ENCODE results near the gene PMIS2.
"Not testable (repeated sequence)": the region's sequence is repeated elsewhere in the genome, so short reads cannot be mapped to it uniquely, and the experiment has no call there.

The PMIS2 gene

GRCh38 chr19:35590875-35591274 lies 4.9 kb downstream of the PMIS2 start:
- DNase-seq, result no peak

GRCh38 chr19:35592226-35592625 lies 6.3 kb downstream of the PMIS2 start:
- DNase-seq, result peak in 3 of 56 donors; percentile 0 to 8 (median 0)

- not testable (repeated sequence) for DNase-seq
These were observed 9.1 kb downstream of the PMIS2 start for GRCh38 chr19:35595026-35595425.

- no peak for DNase-seq
These were observed 10.0 kb downstream of the PMIS2 start for GRCh38 chr19:35595928-35596327.

- DNase-seq, result no peak
These were observed 10.5 kb downstream of the PMIS2 start for GRCh38 chr19:35596366-35596999.

GRCh38 chr19:35601971-35602370 lies 16.0 kb downstream of the PMIS2 start:
- DNase-seq, result no peak

- DNase-seq, result not testable (repeated sequence)
These were observed 18.5 kb downstream of the PMIS2 start for GRCh38 chr19:35604436-35604835.

GRCh38 chr19:35607170-35607569 lies 21.2 kb downstream of the PMIS2 start:
- DNase-seq, result not testable (repeated sequence)

- DNase-seq, result no peak
These were observed 21.7 kb downstream of the PMIS2 start for GRCh38 chr19:35607661-35608060.

GRCh38 chr19:35608251-35608650 lies 22.3 kb downstream of the PMIS2 start:
- no peak for DNase-seq

GRCh38 chr19:35609851-35610353 lies 23.9 kb downstream of the PMIS2 start:
- no peak for DNase-seq

- no peak for DNase-seq
These were observed 26.2 kb downstream of the PMIS2 start for GRCh38 chr19:35612224-35612558.

GRCh38 chr19:35612559-35613321 lies 26.8 kb downstream of the PMIS2 start, which contains the start of gene HAUS5:
TSS of gene HAUS5 (plus strand) at chr19:35612735. CDS start at chr19:35612795, 60 bp downstream.
- peak; percentile 30 to 95 (median 83) for DNase-seq

GRCh38 chr19:35613574-35613973 lies 27.6 kb downstream of the PMIS2 start:
- DNase-seq, result no peak

- no peak for DNase-seq
These were observed 29.1 kb downstream of the PMIS2 start for GRCh38 chr19:35615036-35615435.

GRCh38 chr19:35618857-35619256 lies 32.9 kb downstream of the PMIS2 start:
- DNase-seq, result no peak

GRCh38 chr19:35619290-35619923 lies 33.4 kb downstream of the PMIS2 start:
- DNase-seq, result no peak

- DNase-seq, result no peak
These were observed 34.0 kb downstream of the PMIS2 start for GRCh38 chr19:35620001-35620400.

- DNase-seq, result no peak
These were observed 35.7 kb downstream of the PMIS2 start for GRCh38 chr19:35621708-35622107.

GRCh38 chr19:35622750-35623149 lies 36.8 kb downstream of the PMIS2 start:
- DNase-seq, result no peak

- DNase-seq, result peak in 20 of 56 donors; percentile 3 to 76 (median 35)
These were observed 37.5 kb downstream of the PMIS2 start for GRCh38 chr19:35623327-35624010.

- DNase-seq, result no peak
These were observed 42.2 kb downstream of the PMIS2 start for GRCh38 chr19:35628264-35628564.
